Measurements from ENCODE around the gene ISCU.

Gene ISCU

GRCh38 chr12:108594960-108595710, 32.7 kb downstream of the ISCU start:
- H3K4me3 ChIP-seq (ENCODE audit: low read depth, low read length), result no peak overlapping the region
- DNase-seq (ENCODE audit: low read depth), result no peak
- TF ChIP-seq CTCF (conservative IDR thresholded peaks at IDR 0.05; ENCODE audit: low read depth, low read length), result no peak

- H3K4me3 ChIP-seq (ENCODE audit: low read depth, low read length), result no peak overlapping the region
- DNase-seq (ENCODE audit: low read depth), result no peak
- no peak for TF ChIP-seq CTCF (conservative IDR thresholded peaks at IDR 0.05; ENCODE audit: low read depth, low read length)
Measured at GRCh38 chr12:108595711-108596647, 33.6 kb downstream of the ISCU start.

- peak overlapping the region; percentile 20 for H3K4me3 ChIP-seq (ENCODE audit: low read depth, low read length)
- no peak for DNase-seq (ENCODE audit: low read depth)
- no peak for TF ChIP-seq CTCF (conservative IDR thresholded peaks at IDR 0.05; ENCODE audit: low read depth, low read length)
Measured at GRCh38 chr12:108596854-108597558, 34.6 kb downstream of the ISCU start.

- H3K4me3 ChIP-seq (ENCODE audit: low read depth, low read length), result peak within 1 kb of the TSS; percentile 30
- no peak for DNase-seq (ENCODE audit: low read depth)
- TF ChIP-seq CTCF (conservative IDR thresholded peaks at IDR 0.05; ENCODE audit: low read depth, low read length), result no peak
Measured at GRCh38 chr12:108597559-108598471, 35.4 kb downstream of the ISCU start, which contains the start of gene TMEM119. Gene TMEM119, minus strand, starts transcription at chr12:108598084. Its CDS starts 5,701 bp downstream, at chr12:108592383.

GRCh38 chr12:108598553-108599250, 36.3 kb downstream of the ISCU start:
- no peak overlapping the region for H3K4me3 ChIP-seq (ENCODE audit: low read depth, low read length)
- no peak for TF ChIP-seq CTCF (conservative IDR thresholded peaks at IDR 0.05; ENCODE audit: low read depth, low read length)
- DNase-seq (ENCODE audit: low read depth), result no peak

Measured in choroid plexus epithelial cell (primary cell).